GM18873 (cell line): ENCODE results near the gene KCNJ10.

ENCODE experiments used
- ATAC-seq: cut with Tn5 transposase; IDR thresholded peaks from one replicate; pipeline ENCODE4 v1.9.1; 2021; ENCODE audit warnings: mild to moderate bottlenecking, moderate library complexity, moderate number of reproducible peaks; ENCODE audit not compliant: unreplicated experiment, low FRiP score

KCNJ10 gene

DNA sequence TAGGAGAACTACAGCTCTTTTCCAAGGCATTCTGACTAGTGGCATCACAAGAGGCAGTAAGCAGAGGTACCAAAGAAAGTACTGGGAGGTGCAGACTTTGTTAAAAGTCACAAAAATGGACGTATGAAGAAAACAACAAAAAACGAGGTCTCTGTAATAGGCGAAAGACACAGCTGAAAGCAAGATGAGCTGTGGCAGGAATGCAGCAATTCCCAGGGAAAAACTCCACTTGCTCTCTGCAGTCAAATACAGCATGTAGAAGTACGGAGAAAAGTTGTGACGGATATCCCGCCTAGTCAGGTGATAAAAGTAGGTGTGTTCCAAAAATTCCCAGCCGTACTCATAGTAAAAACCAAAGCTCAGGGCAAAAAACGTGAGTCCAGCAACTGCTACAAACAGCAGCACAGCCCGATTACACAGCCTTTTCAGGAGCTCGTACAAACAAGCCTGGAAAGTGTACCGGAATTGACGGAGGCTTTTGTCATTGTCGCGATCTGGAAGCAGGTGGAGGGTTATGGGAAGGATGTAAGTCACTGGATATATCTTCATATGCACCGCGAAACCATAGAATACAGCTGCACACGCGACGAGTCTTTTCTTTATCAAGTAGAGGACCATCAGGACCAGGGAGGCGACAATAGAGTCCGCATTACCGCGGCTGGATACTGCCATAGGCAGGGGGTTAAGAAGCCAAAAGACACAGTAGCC, 39.1 kb downstream of the KCNJ10 start:
- ATAC-seq: no peak

DNA sequence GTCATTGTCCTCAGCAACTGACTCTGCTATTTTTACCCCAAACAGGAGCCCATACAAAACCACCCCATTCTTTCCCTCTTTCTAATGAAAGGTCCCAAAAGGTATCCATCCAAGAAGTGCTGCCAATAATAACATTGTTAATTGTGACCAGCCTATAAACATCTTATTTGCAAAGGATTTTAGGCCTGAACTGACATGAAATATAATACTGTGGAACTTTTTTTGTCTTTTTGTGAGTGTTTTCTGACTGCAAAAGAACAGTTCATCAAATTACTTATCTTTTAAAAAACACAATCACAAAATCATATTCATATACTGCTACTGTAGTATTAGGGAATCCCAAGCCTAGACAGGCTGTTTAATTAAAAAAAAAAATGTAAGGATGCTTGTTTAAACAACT, 41.5 kb downstream of the KCNJ10 start:
- no peak for ATAC-seq

- ATAC-seq: no peak
Measured at GRCh38 chr1:160025314-160025713, 44.6 kb downstream of the KCNJ10 start.

- ATAC-seq: no peak
Measured at GRCh38 chr1:160024195-160024905, 45.6 kb downstream of the KCNJ10 start.

GRCh38 chr1:160022330-160023310, 47.3 kb downstream of the KCNJ10 start:
- no peak for ATAC-seq

DNA sequence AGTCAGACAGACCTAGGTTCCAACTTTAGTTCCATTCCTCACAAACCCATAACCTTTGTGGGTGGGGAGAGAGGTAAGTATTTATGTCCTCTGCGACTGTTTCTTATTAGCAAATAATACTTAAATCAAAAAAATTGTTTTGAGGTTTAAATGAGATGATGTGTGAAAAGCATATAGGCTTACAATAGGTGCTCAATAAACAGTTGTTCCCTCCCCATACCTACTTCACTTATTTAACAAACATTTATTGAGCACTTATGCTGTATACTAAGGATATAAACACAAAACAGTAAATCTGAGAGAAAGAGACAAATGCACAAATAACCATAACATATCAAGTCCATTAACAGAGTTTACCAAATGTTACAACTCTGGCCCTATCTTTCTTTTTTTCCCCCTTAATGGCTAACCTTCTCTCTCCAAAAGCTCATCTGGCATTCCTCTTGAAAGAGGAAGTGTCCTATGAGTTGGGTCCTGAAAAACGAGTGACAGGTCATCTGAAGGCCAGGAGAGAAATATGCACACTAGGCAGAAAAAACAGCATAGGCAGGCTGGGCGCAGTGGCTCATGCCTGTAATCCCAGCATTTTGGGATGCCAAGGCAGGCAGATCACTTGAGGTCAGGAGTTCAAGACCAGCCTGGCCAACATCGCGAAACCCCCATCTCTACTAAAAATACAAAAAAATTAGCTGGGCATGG, 48.4 kb downstream of the KCNJ10 start:
- no peak for ATAC-seq

- no peak for ATAC-seq
Measured at GRCh38 chr1:160020196-160020595, 49.8 kb downstream of the KCNJ10 start.

DNA sequence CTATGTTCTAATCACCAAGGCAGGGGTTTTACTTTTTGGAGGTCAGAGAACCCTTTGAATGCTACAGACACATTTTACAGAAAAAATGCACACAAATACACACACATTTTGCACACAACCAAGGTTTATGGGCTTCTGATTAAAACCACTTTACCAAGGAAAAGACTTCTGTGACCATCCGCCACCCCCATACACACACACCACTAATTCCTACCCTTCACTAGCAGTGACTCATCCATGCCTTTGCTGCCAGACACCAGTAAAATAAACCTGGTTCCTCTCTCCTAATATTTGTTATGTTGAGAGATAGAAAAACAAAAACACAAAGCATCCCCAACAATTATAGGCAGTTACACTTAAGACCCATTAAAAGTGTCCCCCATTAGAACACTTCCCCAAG, 51.1 kb downstream of the KCNJ10 start:
- ATAC-seq: no peak

- no peak for ATAC-seq
Measured at GRCh38 chr1:160018347-160018746, 51.6 kb downstream of the KCNJ10 start.

- ATAC-seq: no peak
Measured at GRCh38 chr1:160017592-160017991, 52.4 kb downstream of the KCNJ10 start.

GRCh38 chr1:160011781-160012180, 58.2 kb downstream of the KCNJ10 start:
- ATAC-seq: no peak

DNA sequence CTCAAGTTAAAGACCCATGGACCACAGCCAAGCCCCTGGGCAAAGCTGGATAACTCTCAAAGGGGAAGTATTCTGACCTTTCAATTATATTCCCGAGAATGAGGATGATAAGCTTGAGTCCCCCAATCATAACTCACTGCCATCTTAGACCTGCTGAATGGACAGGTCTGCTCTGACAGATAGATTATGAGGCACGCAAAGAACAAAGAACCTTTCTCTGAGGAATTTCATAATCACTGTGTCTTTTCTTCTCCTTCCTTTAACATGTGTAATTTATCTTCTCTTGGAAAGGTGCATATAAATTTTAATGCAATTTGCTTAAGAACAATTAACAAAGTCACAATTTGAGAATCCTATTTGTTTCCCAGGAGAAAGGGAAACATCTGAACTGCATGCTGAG, 60.2 kb downstream of the KCNJ10 start:
- no peak for ATAC-seq

GRCh38 chr1:160009081-160009480, 60.9 kb downstream of the KCNJ10 start:
- no peak for ATAC-seq

DNA sequence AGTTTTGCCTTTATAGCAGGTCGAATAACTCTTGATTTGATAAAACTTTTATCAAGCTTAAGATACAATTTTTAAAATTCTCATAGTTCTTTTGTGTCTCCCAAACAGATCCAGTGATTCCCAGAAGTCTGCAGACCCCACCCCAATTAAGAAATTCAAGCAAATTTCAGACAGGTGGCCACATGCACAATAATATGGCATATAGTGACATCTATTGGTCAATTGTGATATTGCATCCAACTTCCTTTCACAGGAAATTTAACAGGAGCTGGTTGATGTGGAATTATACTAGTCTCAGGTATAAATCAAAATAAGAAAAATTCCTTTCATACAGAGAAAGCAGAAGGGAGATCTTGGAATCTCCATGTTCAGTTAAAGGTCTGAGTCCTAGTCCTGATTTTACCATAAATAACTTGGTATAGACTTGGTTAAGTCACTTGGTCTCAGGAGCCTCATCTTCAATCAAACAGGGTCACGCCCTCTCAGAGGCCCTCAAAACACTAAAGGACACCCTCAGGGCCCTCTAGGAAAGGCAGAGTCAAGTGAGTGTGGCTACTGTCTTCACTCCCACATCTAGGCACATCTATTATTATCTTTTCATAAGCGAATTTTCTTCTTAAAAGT, 62.3 kb downstream of the KCNJ10 start:
- no peak for ATAC-seq

DNA sequence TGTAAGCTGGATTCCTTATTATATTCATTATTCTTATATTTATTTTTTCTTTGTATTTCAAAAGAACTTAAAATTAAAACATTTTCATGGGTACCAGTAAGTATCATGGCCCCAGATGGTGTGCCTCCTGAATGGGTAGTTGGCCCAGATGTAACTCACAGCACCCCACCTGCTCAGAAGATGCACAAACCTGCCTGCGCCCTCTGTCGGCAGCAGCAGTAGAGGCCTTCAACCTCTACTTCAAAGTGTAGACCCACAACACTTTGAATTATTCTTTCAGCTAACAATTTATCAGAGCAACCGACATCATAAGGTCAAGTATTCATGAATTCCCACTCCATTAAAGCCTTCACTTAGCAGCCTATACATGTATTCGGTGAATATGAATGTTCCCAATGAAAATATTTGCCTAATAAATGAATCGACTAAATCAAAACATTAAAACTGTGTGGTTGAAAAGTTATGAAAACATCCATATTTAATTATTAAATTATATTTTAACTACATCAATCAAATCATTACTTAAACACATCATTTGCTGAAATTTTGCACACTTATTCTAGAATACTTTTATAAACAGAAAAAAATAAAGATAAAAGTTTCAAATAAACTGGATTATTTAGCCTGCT, 63.5 kb downstream of the KCNJ10 start:
- ATAC-seq: no peak

- ATAC-seq: no peak
Measured at GRCh38 chr1:160005070-160005469, 64.9 kb downstream of the KCNJ10 start.

- no peak for ATAC-seq
Measured at GRCh38 chr1:160004425-160004824, 65.5 kb downstream of the KCNJ10 start.

DNA sequence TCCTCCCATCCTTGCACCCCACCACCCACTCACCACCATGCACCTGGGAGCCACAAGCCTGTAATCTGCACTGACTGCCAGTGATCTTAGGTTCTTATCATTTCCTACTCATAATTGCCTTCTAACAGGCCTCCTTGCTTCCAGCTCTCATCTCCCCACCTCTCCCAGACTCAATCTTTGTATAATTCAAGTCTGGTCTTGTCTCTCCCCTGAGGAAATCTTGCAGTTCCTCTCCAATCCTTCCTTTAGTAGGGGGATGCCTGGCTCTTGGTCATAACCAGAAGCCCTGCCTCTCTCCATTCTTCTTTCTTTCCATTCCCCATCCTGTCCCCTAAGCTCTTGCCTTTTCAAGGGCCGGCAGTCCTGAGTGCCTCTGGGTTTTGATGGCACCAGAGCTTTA, 66.0 kb downstream of the KCNJ10 start:
- no peak for ATAC-seq

DNA sequence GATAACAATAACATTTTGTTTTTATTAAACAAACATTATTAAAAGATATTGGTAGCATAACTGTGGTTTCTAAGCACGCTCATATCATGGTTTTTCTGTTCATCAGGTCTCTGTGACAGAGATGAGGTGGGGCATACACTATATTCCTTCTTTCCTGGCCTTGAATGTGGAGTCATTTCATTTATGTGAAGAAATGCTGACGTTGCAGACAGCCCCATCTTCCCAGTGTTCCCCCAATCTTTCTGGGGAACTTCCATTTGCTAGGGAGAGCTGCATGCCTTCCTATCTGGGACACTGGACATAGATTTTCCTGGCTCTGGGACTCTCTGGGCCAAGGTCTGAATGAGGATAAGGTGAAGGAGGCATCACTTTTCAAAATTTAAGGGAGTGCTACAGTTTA, 68.5 kb downstream of the KCNJ10 start:
- ATAC-seq: no peak

DNA sequence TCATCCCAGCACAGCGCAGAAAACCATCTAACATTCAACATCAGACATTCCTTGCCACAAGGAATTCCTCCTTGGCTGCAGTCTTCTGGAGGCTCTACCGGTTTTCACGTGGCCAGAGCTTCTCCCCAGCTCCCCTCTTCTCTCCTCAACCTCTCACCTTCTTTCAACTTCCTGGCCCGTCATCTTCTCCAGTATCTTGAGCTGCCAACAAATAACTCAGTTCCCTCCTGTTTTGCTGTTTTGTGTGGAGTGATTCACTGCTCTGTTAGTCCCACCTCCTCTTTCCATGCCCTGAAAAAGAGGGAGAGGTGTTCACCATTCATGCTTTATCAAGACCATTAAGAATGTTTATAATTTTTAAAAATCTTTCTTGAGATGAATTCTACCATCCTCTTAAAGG, 70.8 kb downstream of the KCNJ10 start:
- ATAC-seq: no peak
